HG03135 (cell line): ENCODE data around the gene PPP4R3A.
"Not testable (repeated sequence)": the region's sequence is repeated elsewhere in the genome, so short reads cannot be mapped to it uniquely, and the experiment has no call there.

ENCODE experiments used
- ATAC-seq: cut with Tn5 transposase; IDR thresholded peaks from one replicate; pipeline ENCODE4 v1.9.1; 2021; ENCODE audit warnings: mild to moderate bottlenecking, moderate library complexity; ENCODE audit not compliant: unreplicated experiment

PPP4R3A gene

GRCh38 chr14:91510171-91511042 is at the start of gene PPP4R3A:
TSS of gene PPP4R3A (minus strand) at chr14:91510310. CDS start at chr14:91509647, 663 bp downstream.
- peak; percentile 76 for ATAC-seq

DNA sequence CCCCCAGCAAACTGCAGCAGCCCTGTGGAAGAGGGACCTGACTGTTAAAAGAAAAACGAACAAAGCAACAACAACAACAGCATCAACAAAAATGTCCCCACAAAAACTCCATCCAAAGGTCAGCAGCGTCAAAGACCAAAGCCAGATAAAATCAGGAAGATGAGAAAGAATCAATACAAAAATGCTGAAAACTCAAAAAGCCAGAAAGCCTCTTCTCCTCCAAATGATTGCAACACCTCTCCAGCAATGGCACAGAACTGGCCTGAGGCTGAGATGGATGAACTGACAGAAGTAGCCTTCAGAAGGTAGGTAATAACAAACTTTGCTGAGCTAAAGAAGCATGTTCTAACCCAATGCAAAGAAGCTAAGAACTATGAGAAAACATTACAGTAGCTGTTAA is 45.4 kb upstream of the PPP4R3A start:
- no peak for ATAC-seq

GRCh38 chr14:91554535-91555332 is 44.6 kb upstream of the PPP4R3A start:
- ATAC-seq, result no peak

GRCh38 chr14:91548108-91548507 is 38.0 kb upstream of the PPP4R3A start:
- no peak for ATAC-seq

- ATAC-seq, result no peak
Measured at GRCh38 chr14:91545946-91546716, 36.0 kb upstream of the PPP4R3A start.

DNA sequence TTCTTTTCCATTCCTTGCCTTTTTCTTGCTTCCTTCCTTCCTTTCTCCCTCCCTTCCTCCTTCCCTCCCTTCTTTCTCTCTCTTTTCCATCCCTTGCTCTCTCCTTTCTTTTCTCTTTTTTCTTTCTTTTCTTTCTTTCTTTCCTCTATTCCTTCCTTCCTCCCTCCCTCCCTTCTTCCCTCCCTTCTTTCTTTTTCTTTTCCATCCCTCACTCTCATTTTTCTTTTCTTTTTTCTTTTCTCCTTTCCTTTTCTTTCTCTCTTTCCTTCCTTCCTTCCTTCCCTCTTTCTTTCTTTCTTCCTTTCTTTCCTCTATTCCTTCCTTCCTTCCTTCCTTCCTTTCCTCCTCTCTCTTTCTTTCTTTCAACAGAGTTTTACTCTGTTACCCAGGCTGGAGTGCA is 35.1 kb upstream of the PPP4R3A start:
- no peak for ATAC-seq

GRCh38 chr14:91536327-91536726 is 26.2 kb upstream of the PPP4R3A start:
- ATAC-seq, result no peak

GRCh38 chr14:91534059-91534458 is 23.9 kb upstream of the PPP4R3A start:
- not testable (repeated sequence) for ATAC-seq

- no peak for ATAC-seq
Measured at GRCh38 chr14:91533623-91534022, 23.5 kb upstream of the PPP4R3A start.

GRCh38 chr14:91523972-91524371 is 13.9 kb upstream of the PPP4R3A start:
- ATAC-seq, result no peak

GRCh38 chr14:91521061-91521640 is 11.0 kb upstream of the PPP4R3A start:
- ATAC-seq, result no peak

DNA sequence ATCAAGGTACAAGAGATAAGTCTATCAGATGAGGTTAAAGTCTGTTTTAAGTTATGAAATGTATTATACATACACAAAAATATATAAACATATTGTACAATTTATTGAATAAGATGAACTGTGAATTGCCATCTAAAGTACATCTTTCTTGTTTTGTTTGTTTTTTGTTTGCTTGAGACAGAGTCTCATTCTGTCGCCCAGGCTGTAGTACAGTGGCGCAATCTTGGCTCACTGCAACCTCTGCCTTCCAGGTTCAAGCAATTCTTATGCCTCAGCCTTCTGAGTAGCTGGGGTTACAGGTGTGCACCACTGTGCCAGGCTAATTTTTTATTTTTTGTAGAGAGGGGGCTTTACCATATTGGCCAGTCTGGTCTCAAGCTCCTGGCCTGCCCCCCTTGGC is 10.0 kb upstream of the PPP4R3A start:
- no peak for ATAC-seq

- ATAC-seq, result no peak
Measured at GRCh38 chr14:91519239-91520036, 9.3 kb upstream of the PPP4R3A start.

DNA sequence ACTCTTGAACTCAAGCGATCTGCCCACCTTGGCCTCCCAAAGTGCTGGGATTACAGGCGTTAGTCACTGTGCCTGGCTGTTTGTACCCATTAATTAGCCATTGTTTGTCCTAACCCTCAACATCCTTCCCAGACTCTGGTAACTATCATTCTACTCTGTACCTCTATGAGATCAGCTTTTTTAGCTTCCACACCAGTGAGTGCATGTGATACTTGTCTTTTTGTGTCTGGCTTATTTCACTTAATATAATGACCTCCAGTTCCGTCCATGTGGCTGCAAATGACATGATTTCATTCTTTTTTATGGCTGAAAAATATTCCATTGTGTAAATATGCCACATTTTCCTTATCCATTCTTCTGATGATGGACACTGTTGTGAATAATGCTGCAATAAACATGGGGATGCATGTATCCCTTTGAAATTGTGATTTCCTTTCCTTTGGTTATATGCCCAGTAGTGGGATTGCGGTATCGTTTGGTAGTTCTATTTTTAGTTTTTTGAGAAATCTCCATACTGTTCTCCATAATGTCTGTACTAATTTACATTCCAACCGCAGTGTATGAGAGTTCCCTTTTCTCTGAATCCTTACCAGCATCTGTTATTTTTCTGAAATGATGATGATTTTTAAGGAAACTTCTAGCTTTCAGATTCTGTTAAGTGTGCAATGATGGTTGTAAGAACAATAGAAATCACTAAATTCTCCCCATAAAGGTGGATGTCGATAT is 6.7 kb upstream of the PPP4R3A start:
- ATAC-seq, result no peak

DNA sequence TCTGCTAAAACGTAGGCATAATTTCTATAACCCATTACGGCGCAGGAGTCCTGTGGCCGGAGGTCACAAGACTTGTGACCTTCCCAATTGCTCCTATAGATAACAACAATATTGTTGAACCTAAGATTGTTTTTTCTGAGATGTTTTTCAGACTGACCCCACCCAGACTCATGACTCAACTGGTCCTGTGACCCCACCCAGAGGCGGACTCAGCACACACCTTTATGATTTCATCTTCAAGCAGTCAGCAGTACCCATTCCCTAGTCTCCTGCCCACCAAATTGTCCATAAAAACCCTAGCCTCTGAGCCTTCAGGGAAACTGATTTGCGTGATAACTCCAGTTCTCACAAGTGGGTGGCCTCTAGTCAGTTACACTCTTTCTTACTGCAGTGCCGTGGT is 5.9 kb upstream of the PPP4R3A start:
- ATAC-seq, result no peak

DNA sequence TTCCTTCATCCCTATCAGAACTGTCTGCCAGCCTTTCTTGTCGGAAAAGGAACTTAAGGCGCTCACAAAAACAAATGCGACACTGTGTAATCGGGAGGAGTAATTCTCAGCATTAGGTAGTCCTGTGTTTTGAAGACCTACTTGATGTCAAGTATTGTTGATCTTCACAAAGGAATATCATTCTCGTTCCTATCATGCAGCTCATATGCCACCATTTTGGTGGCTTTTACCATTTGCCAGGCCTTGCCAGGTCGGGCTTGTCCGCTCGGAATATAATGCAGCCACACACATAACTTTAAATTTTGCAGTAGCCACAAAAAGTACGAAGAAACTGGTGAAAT is 903 bp upstream of the PPP4R3A start:
- ATAC-seq, result no peak

DNA sequence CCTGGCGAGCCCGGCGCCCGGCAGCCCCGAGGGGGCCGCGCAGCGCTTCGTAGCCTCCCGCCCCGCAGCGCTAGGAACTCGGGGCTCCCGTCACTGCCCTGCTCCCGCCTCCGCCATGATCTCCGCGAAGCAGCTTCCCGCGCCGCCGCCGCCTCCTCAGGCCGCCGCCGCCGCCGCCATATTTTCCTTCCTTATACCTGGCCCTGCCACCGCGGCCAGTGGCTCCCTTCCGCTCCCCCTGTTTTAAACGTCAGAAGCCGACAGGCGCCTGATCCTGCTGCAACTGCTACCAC is 286 bp downstream of the PPP4R3A start:
- peak; percentile 26 for ATAC-seq

GRCh38 chr14:91509083-91509877 is 830 bp downstream of the PPP4R3A start:
- peak; percentile 20 for ATAC-seq

DNA sequence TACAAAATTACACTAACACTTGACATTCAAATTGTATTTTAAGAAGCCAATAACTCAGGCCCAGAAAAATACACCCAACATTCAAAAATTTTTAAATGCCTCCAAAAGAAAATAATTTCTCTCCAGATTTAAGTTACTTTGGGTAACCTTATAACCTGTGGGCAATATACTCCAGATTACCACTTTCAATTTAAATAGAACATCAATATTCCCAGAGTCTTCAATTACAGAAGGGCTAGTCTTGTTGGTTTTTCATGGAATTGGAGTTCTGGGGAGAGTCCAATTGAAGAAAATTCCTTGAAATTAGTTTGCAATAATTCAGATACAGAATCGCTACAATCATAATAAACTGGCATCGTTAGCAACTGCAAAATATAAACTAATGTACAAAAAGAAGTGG is 2.0 kb downstream of the PPP4R3A start:
- no peak for ATAC-seq
